ENCODE results near the gene PLXNB3. TPM values are rescaled to one million over a fixed set of nuclear protein-coding genes. Genes with fewer than 3 reads are reported as not detected.
"Not testable (repeated sequence)": the region's sequence is repeated elsewhere in the genome, so short reads cannot be mapped to it uniquely, and the experiment has no call there.

PLXNB3 gene
- polyA plus RNA-seq, 3 donors from 2014 or later = not detected

GRCh38 chrX:153803211-153804099, 39.4 kb downstream of the PLXNB3 start:
- no peak for DNase-seq
- Mint-ChIP-seq H3K4me1 (no peaks in the 10 kb centered on the region), H3K27ac (peak overlapping the region in 1 of 6 donors; percentile 67), H3K27me3 (ENCODE audit: low read depth in 3 of 3) (peaks cover 0 to 2% (median 0%) of the 10 kb centered on the region in 3 donors), H3K4me3 (no peak overlapping the region), H3K36me3 (no peaks in the 10 kb centered on the region), H3K9me3 (peaks cover 0 to 2% (median 0%) of the 10 kb centered on the region in 6 donors)

DNA sequence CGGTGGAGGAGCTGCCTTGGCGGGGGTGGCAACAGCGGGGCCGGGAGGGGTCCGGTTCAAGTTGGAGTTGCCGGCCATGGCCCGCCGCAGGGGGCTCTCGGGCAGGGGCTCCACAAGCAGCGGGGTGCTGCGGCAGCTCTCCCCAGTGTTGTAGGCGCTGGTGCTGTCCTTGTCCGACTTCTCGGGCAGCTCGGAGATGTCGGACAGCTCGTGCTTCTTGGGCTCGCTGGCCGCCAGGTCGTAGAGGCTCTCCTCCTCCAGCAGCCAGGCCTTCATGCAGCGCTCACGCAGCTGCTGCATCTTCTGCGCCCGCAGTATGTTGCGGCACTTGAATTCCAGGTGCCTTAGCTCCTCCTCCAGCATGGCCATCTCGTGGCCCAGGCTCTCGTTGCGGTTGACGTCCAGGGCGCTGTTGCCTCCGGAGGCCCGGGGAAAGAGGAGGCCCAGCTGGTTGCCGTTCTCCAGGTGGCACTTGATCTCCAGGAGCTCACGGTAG, 40.1 kb downstream of the PLXNB3 start:
- Mint-ChIP-seq H3K36me3 (no peaks in the 10 kb centered on the region), H3K27ac (no peak overlapping the region), H3K9me3 (peaks cover 0 to 2% (median 0%) of the 10 kb centered on the region in 6 donors), H3K27me3 (ENCODE audit: low read depth in 3 of 3) (peaks cover 0 to 2% (median 0%) of the 10 kb centered on the region in 3 donors), H3K4me3 (no peak overlapping the region), H3K4me1 (peaks cover 0 to 4% of the 10 kb centered on the region in 2 donors)
- DNase-seq = no peak

DNA sequence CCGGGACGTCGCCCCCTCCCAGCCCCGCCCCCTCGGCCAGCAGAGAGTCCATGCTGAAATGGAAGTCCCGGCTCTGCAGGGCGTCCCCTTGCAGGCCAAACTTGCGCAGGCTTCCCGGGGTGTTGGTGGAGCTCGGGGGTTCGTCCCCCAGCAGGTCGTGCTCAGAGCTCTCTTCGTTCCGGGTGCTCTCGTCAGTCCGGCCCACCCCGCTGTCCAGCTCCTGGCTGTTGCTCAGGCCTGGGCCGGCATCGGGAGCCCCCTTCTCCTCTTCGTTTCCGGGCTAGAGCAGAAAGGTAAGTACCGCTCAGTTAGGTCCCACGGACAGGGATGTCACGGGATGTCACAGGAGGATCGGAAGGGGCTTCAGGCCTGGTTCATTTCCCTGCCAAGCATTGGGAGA, 40.6 kb downstream of the PLXNB3 start:
- Mint-ChIP-seq H3K27me3 (ENCODE audit: low read depth in 3 of 3) (peaks cover 0 to 2% (median 0%) of the 10 kb centered on the region in 3 donors), H3K4me3 (no peak overlapping the region), H3K4me1 (peaks cover 0 to 4% of the 10 kb centered on the region in 2 donors), H3K27ac (no peak overlapping the region), H3K9me3 (peaks cover 0 to 2% (median 0%) of the 10 kb centered on the region in 6 donors), H3K36me3 (no peaks in the 10 kb centered on the region)
- DNase-seq = no peak

DNA sequence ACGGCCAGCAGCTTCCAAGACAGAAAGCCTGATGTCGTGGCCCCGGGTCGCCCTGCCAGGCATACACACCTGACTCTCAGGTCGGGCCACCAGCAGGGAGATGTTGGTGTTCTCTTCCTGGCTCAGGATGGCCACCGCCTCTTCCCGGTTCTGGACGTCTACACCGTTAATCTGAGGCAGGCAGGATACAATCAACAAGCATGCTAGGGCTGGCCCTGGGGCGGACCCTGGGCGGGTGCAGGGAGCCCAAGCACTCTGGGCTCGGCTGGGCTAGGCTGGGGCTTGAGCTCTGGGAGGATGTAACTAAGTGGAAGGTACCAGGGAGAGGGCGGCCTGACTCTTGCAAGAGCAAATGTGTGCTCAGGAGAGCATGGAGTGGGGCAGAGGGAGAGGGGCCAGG, 41.4 kb downstream of the PLXNB3 start:
- DNase-seq = no peak
- H3K36me3 Mint-ChIP-seq = no peaks in the 10 kb centered on the region
- H3K27ac Mint-ChIP-seq = peak overlapping the region in 1 of 6 donors; percentile 17
- peaks cover 0 to 2% (median 0%) of the 10 kb centered on the region in 6 donors for H3K9me3 Mint-ChIP-seq
- H3K27me3 Mint-ChIP-seq (ENCODE audit: low read depth in 3 of 3) = peaks cover 0 to 2% (median 0%) of the 10 kb centered on the region in 3 donors
- H3K4me3 Mint-ChIP-seq = no peak overlapping the region
- H3K4me1 Mint-ChIP-seq = peaks cover 0 to 6% of the 10 kb centered on the region in 2 donors

DNA sequence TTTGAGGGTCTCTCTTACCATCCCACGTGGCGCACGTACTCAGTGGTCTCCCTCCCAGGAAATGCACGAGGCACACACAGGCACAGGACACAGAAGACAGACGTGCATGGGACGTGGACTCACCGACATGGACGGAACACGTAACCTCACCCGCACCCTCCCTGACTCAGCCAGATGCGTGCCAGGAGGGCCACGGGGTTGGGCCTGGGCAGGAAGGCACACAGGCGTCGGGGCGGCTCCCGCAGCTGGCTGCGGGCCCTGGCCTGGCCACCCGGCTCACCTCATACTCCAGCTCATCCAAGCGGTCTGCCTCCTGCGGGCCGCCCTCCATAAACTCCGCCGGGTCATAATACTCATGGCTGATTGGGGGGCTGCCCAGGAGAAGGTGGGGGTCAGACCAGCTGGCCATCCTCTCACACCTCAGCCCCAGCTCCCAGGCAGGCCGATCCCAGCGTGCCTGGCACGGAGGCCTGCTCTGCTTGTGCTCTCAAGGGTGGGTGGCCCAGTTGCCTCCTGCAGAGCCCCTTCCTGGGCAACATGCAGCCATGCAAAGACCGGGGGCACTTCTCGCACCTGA, 43.0 kb downstream of the PLXNB3 start:
- Mint-ChIP-seq H3K4me3 (no peak overlapping the region), H3K4me1 (peaks cover 0 to 14% of the 10 kb centered on the region in 2 donors), H3K9me3 (peaks cover 0 to 2% (median 0%) of the 10 kb centered on the region in 6 donors), H3K27me3 (ENCODE audit: low read depth in 3 of 3) (no peaks in the 10 kb centered on the region), H3K36me3 (no peaks in the 10 kb centered on the region), H3K27ac (no peak overlapping the region)
- DNase-seq = no peak

DNA sequence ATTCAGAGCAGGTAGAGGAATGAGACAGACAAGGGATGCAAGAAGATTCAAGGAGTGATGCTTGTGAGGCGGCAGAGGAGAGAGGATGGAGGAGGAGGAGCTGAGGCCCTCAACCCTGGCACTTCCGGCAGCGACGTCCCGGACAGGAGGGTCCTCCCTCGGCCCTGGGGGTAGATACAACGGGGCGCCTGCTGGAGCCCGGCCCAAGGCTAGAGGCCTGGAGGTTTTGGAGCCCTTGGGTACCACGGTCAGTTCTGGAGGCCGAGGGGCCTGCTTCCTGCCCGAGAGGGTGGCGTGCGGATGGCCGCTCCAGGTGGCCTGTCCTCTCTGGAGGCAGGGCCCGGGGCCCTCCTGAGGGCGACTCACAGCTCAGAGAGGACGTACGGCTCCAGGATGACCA, 43.9 kb downstream of the PLXNB3 start:
- Mint-ChIP-seq H3K4me3 (no peak overlapping the region), H3K36me3 (no peaks in the 10 kb centered on the region), H3K27me3 (ENCODE audit: low read depth in 3 of 3) (peaks cover 0 to 3% (median 0%) of the 10 kb centered on the region in 3 donors), H3K4me1 (peaks cover 0 to 21% of the 10 kb centered on the region in 2 donors), H3K27ac (no peak overlapping the region), H3K9me3 (peaks cover 0 to 2% (median 0%) of the 10 kb centered on the region in 6 donors)
- DNase-seq = no peak

GRCh38 chrX:153812220-153812619, 48.2 kb downstream of the PLXNB3 start:
- Mint-ChIP-seq H3K27ac (no peak overlapping the region), H3K27me3 (ENCODE audit: low read depth in 3 of 3) (peaks cover 6 to 10% (median 8%) of the 10 kb centered on the region in 3 donors), H3K4me1 (peaks cover 21 to 49% of the 10 kb centered on the region in 2 donors), H3K9me3 (no peaks in the 10 kb centered on the region), H3K36me3 (no peaks in the 10 kb centered on the region), H3K4me3 (no peak overlapping the region)
- DNase-seq = no peak

- Mint-ChIP-seq H3K4me1 (peaks cover 28 to 59% of the 10 kb centered on the region in 2 donors), H3K27me3 (ENCODE audit: low read depth in 3 of 3) (peaks cover 9 to 15% (median 10%) of the 10 kb centered on the region in 3 donors), H3K27ac (peak overlapping the region in 3 of 6 donors; percentile 23 to 63 (median 39)), H3K4me3 (no peak overlapping the region), H3K36me3 (no peaks in the 10 kb centered on the region), H3K9me3 (no peaks in the 10 kb centered on the region)
- no peak for DNase-seq
Observed at GRCh38 chrX:153813161-153813560, 49.1 kb downstream of the PLXNB3 start.

GRCh38 chrX:153814591-153815315, 50.7 kb downstream of the PLXNB3 start:
- Mint-ChIP-seq H3K27me3 (ENCODE audit: low read depth in 3 of 3) (peaks cover 10 to 16% (median 10%) of the 10 kb centered on the region in 3 donors), H3K36me3 (no peaks in the 10 kb centered on the region), H3K4me3 (peak overlapping the region; percentile 20 to 58 (median 33)), H3K9me3 (no peaks in the 10 kb centered on the region), H3K4me1 (peaks cover 34 to 68% of the 10 kb centered on the region in 2 donors), H3K27ac (peak overlapping the region; percentile 19 to 86 (median 79))
- DNase-seq = no peak

GRCh38 chrX:153816831-153817690, 53.0 kb downstream of the PLXNB3 start:
- Mint-ChIP-seq H3K9me3 (no peaks in the 10 kb centered on the region), H3K4me3 (peak overlapping the region; percentile 62 to 85 (median 75)), H3K27ac (peak overlapping the region; percentile 60 to 93 (median 90)), H3K4me1 (peaks cover 53 to 76% of the 10 kb centered on the region in 2 donors), H3K36me3 (no peaks in the 10 kb centered on the region), H3K27me3 (ENCODE audit: low read depth in 3 of 3) (peaks cover 14 to 27% (median 24%) of the 10 kb centered on the region in 3 donors)
- peak; percentile 82 to 83 (median 83) for DNase-seq

DNA sequence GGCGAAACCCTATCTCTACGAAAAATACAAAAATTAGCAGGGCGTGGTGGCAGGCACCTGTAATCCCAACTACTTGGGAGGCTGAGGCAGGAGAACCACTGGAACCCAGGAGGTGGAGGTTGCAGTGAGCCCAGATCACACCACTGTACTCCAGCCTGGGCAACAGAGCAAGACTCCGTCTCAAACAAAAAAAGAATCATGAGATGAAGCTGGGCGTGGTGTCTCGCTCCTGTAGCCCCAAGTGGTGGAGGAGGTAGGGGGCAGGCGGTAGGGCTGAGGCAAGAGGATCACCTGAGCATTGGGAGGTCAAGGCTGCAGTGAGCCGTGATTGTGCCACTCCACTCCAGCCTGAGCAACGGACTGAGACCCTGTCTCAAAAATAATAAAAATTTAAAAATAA, 54.0 kb downstream of the PLXNB3 start:
- Mint-ChIP-seq H3K27me3 (ENCODE audit: low read depth in 3 of 3) (peaks cover 20 to 27% (median 25%) of the 10 kb centered on the region in 3 donors), H3K4me1 (peaks cover 63 to 76% of the 10 kb centered on the region in 2 donors), H3K4me3 (peak overlapping the region; percentile 27 to 80 (median 62)), H3K27ac (peak overlapping the region in 5 of 6 donors; percentile 60 to 93 (median 89))
- H3K9me3 Mint-ChIP-seq, H3K36me3 Mint-ChIP-seq, DNase-seq: not testable (repeated sequence)

DNA sequence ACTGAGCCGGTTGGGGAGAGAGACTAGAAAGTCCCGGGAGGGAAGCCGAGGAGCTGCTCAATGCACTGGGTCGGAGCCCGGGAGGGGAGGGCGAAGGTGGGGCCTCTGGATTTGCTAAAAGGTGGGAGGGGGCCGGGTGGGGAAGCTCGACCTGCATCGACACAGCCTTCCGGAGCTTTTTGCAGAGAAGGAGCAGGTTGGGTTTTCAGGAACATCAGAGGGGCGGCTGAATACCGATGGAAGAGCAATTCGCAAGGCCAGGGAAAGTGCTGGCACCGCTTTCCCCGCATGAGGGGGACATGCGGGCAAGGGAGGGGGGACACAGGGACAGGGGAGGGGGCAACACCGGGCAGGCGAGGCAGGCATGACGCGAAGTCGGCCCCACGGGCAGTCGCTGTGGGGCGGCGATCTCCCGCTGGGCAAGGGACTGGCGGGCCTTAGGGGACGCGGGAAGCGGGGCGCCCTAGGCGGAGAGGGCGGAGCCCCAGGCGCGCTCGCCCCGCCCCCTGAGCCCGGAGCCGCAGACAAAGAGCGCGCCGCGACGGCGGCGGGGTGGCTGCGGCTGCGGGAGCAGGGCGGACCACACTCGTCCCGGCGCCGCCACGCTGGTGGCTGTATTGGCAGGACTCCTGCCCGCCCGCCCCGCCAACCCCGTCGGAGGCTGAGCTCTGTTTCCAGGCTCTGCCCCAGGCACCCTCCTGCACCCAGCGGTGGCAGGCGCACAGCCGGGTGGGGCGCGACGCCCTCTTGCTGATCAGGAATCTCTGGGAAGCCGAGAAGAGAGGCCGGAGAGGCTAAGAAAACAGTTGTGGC, 54.7 kb downstream of the PLXNB3 start:
- Mint-ChIP-seq H3K27me3 (ENCODE audit: low read depth in 3 of 3) (peaks cover 20 to 28% (median 26%) of the 10 kb centered on the region in 3 donors), H3K9me3 (no peaks in the 10 kb centered on the region), H3K4me1 (peaks cover 67 to 74% of the 10 kb centered on the region in 2 donors), H3K36me3 (no peaks in the 10 kb centered on the region), H3K4me3 (peak overlapping the region; percentile 64 to 78 (median 70)), H3K27ac (peak overlapping the region; percentile 69 to 89 (median 84))
- peak; percentile 79 to 81 (median 81) for DNase-seq
